ENCODE results near the gene STK38L. TPM values are rescaled to one million over a fixed set of nuclear protein-coding genes. Genes with fewer than 3 reads are reported as not detected.

The STK38L gene
- total and polyA plus RNA-seq, 12 donors, result 10.2 to 298 (median 21.0) TPM

- intact Hi-C loops (cut with DNase I), result no loop called here
- Histone ChIP-seq H3K4me3 (no peak overlapping the region), H3K9me3 (replicated peaks in 1 of 3) (no peaks in the 10 kb centered on the region), H3K27ac (peak overlapping the region in 1 of 5 donors; percentile 71), H3K27me3 (no peaks in the 10 kb centered on the region), H3K36me3 (replicated peaks in 1 of 2) (no peaks in the 10 kb centered on the region), H3K4me1 (replicated peaks in 1 of 2) (peaks cover 53 to 61% of the 10 kb centered on the region in 2 donors)
- TF ChIP-seq CTCF (IDR thresholded peaks at IDR 0.05), result no peak
- TF ChIP-seq POLR2A (IDR thresholded peaks at IDR 0.05), result no peak
- 85 to 91% (median 87%) methylated on average over 3 of the region's 3 CpGs for WGBS, 4 donors
- DNase-seq, result no peak
Observed at GRCh38 chr12:27276275-27276674, 32.2 kb downstream of the STK38L start.

DNA sequence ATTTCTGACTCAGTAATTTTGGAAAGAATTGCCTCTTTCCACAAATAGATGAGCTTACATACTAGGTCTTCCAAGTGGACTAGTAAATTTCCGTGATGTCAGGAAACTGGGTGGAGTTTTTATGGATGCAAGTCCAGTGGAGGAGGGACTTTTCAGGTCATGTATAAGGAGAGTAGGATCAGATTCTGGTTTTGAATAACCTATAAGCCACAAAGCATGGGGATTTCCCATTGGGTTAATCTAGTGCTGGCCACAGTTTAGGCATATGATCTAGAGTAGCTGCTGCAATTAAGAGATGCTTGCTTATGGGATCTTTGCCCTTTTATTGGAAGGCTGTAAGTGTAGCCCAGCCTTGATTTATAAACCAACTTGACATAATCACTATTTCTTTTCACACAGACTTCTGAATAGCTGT is 33.8 kb downstream of the STK38L start:
- Histone ChIP-seq H3K9me3 (replicated peaks in 1 of 3) (no peaks in the 10 kb centered on the region), H3K4me1 (replicated peaks in 1 of 2) (peaks cover 42 to 52% of the 10 kb centered on the region in 2 donors), H3K36me3 (replicated peaks in 1 of 2) (no peaks in the 10 kb centered on the region), H3K27me3 (no peaks in the 10 kb centered on the region), H3K27ac (peak overlapping the region; percentile 45 to 82 (median 71)), H3K4me3 (no peak overlapping the region)
- TF ChIP-seq POLR2A (IDR thresholded peaks at IDR 0.05), result no peak
- no peak for TF ChIP-seq CTCF (IDR thresholded peaks at IDR 0.05)
- WGBS, 4 donors, result 19 to 24% (median 23%) methylated on average over 1 of the region's 1 CpG
- DNase-seq, result peak in 6 of 7 donors; percentile 62 to 81 (median 72)
- intact Hi-C loops (cut with DNase I), result no loop called here

DNA sequence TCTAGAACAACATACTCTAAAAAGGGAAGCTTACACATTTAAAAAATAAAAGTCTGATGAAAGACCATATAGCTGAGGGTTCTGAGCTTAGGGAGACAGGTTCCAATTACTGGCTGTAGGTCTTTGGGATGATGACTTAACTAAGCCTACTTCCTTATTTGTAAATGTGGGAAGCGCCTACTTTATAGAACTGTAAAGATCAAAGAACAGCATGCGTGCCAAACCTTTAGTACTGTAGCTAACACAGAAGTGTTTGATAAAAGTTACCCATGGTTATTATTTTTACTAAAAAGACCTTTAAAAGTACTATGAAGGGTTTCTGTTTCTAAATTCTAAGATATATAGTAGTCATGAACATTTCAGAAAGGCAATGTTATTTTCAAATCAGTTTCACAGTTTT is 35.7 kb downstream of the STK38L start:
- Histone ChIP-seq H3K27me3 (no peaks in the 10 kb centered on the region), H3K27ac (no peak overlapping the region), H3K36me3 (replicated peaks in 1 of 2) (no peaks in the 10 kb centered on the region), H3K4me1 (replicated peaks in 1 of 2) (peaks cover 39 to 50% of the 10 kb centered on the region in 2 donors), H3K9me3 (replicated peaks in 1 of 3) (no peaks in the 10 kb centered on the region), H3K4me3 (no peak overlapping the region)
- WGBS, 4 donors, result 77 to 92% (median 82%) methylated on average over 2 of the region's 2 CpGs
- DNase-seq, result no peak
- TF ChIP-seq POLR2A (IDR thresholded peaks at IDR 0.05) (no peak), CTCF (IDR thresholded peaks at IDR 0.05) (no peak)
- intact Hi-C loops (cut with DNase I), result no loop called here

GRCh38 chr12:27280412-27280811 is 36.3 kb downstream of the STK38L start:
- DNase-seq, result no peak
- no peaks in the 10 kb centered on the region for H3K36me3 ChIP-seq (replicated peaks in 1 of 2)
- H3K9me3 ChIP-seq (replicated peaks in 1 of 3), result no peaks in the 10 kb centered on the region
- no peak overlapping the region for H3K27ac ChIP-seq
- intact Hi-C loops (cut with DNase I), result no loop called here
- TF ChIP-seq POLR2A (IDR thresholded peaks at IDR 0.05), result no peak
- no peak for TF ChIP-seq CTCF (IDR thresholded peaks at IDR 0.05)
- WGBS, 4 donors, result 63 to 70% (median 67%) methylated on average over 5 of the region's 5 CpGs
- H3K4me3 ChIP-seq, result no peak overlapping the region
- H3K27me3 ChIP-seq, result no peaks in the 10 kb centered on the region
- H3K4me1 ChIP-seq (replicated peaks in 1 of 2), result peaks cover 44 to 56% of the 10 kb centered on the region in 2 donors

Data from adrenal gland (tissue), 12 donors.